Liver (tissue), 3 donors: ENCODE data around the gene PTGES.

Source experiments
- EGR1 ChIP-seq, 2 donors: IDR thresholded peaks; 2 replicates each; pipeline ENCODE4 v1.6.1; 2016 to 2018; ENCODE audit warnings: antibody characterized with exemption in 2 of 2, low read depth in 2 of 2
- RXRA ChIP-seq, 2 donors: IDR thresholded peaks; 2 replicates each; pipeline ENCODE4 v1.6.1; 2017 to 2018; ENCODE audit warnings: antibody characterized with exemption in 2 of 2, mild to moderate bottlenecking in 1 of 2
- TAF1 ChIP-seq: conservative IDR thresholded peaks from 2 replicates; pipeline ENCODE4 v1.6.1; 2016; ENCODE audit warnings: antibody characterized with exemption, mild to moderate bottlenecking
- TF ChIP-seq, protein P1 (sequence below): fragments of 150-350 bp; IDR thresholded peaks from 2 replicates; pipeline ENCODE4 v1.5.1; 2017; ENCODE audit warnings: improper control_type of control experiment, low read depth, low read length; ENCODE audit not compliant: missing input control
- donor health status: healthy.
- donor health status: healthy.

DNA sequence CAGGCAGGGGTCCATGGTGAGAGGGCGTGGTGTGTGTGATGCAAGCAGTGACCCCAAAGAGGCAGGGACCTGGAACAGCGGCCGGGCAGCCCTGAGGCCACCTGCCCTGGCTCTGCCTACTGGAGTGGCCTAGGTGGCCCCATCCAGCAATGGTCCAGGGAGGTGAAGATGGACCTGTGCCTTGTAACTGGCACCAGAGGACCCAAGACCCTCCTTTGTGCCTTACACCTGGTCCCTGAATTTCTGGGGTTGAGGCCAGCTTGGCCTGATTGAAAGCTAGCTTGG is 42.7 kb downstream of the PTGES start:
- TF ChIP-seq TAF1 (no peak), RXRA (IDR thresholded peaks at IDR 0.05) (no peak), EGR1 (IDR thresholded peaks at IDR 0.05; ENCODE audit: low read depth in 2 of 2) (no peak)
- TF ChIP-seq, protein P1, sequence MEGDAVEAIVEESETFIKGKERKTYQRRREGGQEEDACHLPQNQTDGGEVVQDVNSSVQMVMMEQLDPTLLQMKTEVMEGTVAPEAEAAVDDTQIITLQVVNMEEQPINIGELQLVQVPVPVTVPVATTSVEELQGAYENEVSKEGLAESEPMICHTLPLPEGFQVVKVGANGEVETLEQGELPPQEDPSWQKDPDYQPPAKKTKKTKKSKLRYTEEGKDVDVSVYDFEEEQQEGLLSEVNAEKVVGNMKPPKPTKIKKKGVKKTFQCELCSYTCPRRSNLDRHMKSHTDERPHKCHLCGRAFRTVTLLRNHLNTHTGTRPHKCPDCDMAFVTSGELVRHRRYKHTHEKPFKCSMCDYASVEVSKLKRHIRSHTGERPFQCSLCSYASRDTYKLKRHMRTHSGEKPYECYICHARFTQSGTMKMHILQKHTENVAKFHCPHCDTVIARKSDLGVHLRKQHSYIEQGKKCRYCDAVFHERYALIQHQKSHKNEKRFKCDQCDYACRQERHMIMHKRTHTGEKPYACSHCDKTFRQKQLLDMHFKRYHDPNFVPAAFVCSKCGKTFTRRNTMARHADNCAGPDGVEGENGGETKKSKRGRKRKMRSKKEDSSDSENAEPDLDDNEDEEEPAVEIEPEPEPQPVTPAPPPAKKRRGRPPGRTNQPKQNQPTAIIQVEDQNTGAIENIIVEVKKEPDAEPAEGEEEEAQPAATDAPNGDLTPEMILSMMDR: no peak
